GM13976 (cell line): ENCODE measurements around the gene MARS2.

Experiments
- DNase-seq: peaks from one replicate; pipeline ENCODE4 v3.0.0; 2012; ENCODE audit warnings: low spot score
- CTCF ChIP-seq: IDR thresholded peaks from 2 replicates; pipeline ENCODE4 v1.5.1; 2012; ENCODE audit warnings: borderline replicate concordance, mild to moderate bottlenecking; ENCODE audit not compliant: insufficient read depth; ENCODE audit errors: extremely low read depth, missing control alignments, control extremely low read depth
- in situ Hi-C: fragments of 300-500 bp; cut with MboI; formaldehyde crosslinking; loops from one replicate; pipeline ENCODE4 v1.12.0; 2022; ENCODE audit warnings: low sequenced_read_pairs, mixed read lengths, inconsistent platforms; ENCODE audit not compliant: unreplicated experiment

MARS2 gene

GRCh38 chr2:197672371-197672893, 32.7 kb upstream of the MARS2 start:
- in situ Hi-C loops, result no loop called here
- DNase-seq, result no peak
- TF ChIP-seq CTCF, result no peak

GRCh38 chr2:197673106-197673505, 32.1 kb upstream of the MARS2 start:
- TF ChIP-seq CTCF, result no peak
- in situ Hi-C loops, result no loop called here
- DNase-seq, result no peak

- no peak for TF ChIP-seq CTCF
- in situ Hi-C loops, result no loop called here
- no peak for DNase-seq
Observed at GRCh38 chr2:197673606-197674005, 31.6 kb upstream of the MARS2 start.

- in situ Hi-C loops, result no loop called here
- no peak for TF ChIP-seq CTCF
- no peak for DNase-seq
Observed at GRCh38 chr2:197674060-197674459, 31.1 kb upstream of the MARS2 start.

GRCh38 chr2:197674591-197674990, 30.6 kb upstream of the MARS2 start:
- in situ Hi-C loops, result no loop called here
- DNase-seq, result no peak
- TF ChIP-seq CTCF, result no peak

- in situ Hi-C loops, result no loop called here
- TF ChIP-seq CTCF, result no peak
- no peak for DNase-seq
Observed at GRCh38 chr2:197675246-197675645, 29.9 kb upstream of the MARS2 start, which contains the start of gene RFTN2. Gene RFTN2, minus strand, starts transcription at chr2:197675587. Its CDS starts 129 bp downstream, at chr2:197675458.
